ENCODE measurements around the gene IPMK.

DNA sequence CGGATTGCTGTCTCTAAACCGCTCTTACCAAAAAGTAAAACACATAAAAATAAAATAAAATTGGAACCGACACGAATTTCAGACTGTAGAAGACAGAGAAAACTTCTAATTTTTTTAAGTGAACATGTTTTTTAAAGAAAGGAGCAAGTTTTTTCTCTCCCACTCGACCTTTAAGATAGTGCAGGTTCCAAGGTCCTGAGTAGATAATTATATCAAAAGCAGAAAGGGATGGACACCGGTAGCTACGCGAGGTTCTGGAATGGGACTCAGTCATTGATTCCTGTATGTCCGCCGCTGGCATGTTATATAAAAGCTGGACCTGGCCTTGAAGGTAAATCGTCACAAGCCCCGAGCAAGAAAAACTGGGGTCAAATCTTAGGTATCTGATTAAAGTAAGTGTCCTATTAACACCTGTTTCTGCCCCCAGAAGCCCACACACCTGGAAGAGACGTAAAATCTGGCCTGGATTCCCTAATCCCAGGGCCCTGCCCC is 806 bp upstream of the IPMK start:
- TF ChIP-seq, protein P1, sequence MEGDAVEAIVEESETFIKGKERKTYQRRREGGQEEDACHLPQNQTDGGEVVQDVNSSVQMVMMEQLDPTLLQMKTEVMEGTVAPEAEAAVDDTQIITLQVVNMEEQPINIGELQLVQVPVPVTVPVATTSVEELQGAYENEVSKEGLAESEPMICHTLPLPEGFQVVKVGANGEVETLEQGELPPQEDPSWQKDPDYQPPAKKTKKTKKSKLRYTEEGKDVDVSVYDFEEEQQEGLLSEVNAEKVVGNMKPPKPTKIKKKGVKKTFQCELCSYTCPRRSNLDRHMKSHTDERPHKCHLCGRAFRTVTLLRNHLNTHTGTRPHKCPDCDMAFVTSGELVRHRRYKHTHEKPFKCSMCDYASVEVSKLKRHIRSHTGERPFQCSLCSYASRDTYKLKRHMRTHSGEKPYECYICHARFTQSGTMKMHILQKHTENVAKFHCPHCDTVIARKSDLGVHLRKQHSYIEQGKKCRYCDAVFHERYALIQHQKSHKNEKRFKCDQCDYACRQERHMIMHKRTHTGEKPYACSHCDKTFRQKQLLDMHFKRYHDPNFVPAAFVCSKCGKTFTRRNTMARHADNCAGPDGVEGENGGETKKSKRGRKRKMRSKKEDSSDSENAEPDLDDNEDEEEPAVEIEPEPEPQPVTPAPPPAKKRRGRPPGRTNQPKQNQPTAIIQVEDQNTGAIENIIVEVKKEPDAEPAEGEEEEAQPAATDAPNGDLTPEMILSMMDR (conservative IDR thresholded peaks at IDR 0.05; ENCODE audit: low read length): no peak
- TF ChIP-seq EZH2phosphoT487 (IDR thresholded peaks at IDR 0.05; ENCODE audit: borderline replicate concordance, low read depth, low read length): no peak
